Stimulated activated CD8-positive, alpha-beta memory T cell treated with anti-CD3 and anti-CD28 coated beads, Interleukin-15, amount 100 ng/mL, for 24 hours (primary cell): ENCODE results near the gene GMPS.
"Not testable (repeated sequence)": the region's sequence is repeated elsewhere in the genome, so short reads cannot be mapped to it uniquely, and the experiment has no call there.

ENCODE experiments used
- DNase-seq: peaks from one replicate; pipeline ENCODE4 v3.0.0-alpha.2; 2020; ENCODE audit warnings: low read depth

Gene GMPS

GRCh38 chr3:155872904-155873646 is 2.6 kb downstream of the GMPS start:
- DNase-seq: no peak

GRCh38 chr3:155876037-155876436 is 5.6 kb downstream of the GMPS start:
- no peak for DNase-seq

GRCh38 chr3:155876503-155876902 is 6.1 kb downstream of the GMPS start:
- no peak for DNase-seq

- DNase-seq: no peak
Observed at GRCh38 chr3:155880286-155880685, 9.8 kb downstream of the GMPS start.

- no peak for DNase-seq
Observed at GRCh38 chr3:155884292-155884691, 13.8 kb downstream of the GMPS start.

GRCh38 chr3:155885292-155885691 is 14.8 kb downstream of the GMPS start:
- DNase-seq: no peak

- DNase-seq: not testable (repeated sequence)
Observed at GRCh38 chr3:155886348-155886747, 15.9 kb downstream of the GMPS start.

GRCh38 chr3:155886915-155887314 is 16.5 kb downstream of the GMPS start:
- no peak for DNase-seq

GRCh38 chr3:155889212-155889611 is 18.8 kb downstream of the GMPS start:
- DNase-seq: no peak

- DNase-seq: no peak
Observed at GRCh38 chr3:155889952-155890351, 19.5 kb downstream of the GMPS start.

- no peak for DNase-seq
Observed at GRCh38 chr3:155890671-155891190, 20.3 kb downstream of the GMPS start.

GRCh38 chr3:155891321-155891720 is 20.9 kb downstream of the GMPS start:
- DNase-seq: no peak

- DNase-seq: no peak
Observed at GRCh38 chr3:155895379-155895900, 25.0 kb downstream of the GMPS start.

- no peak for DNase-seq
Observed at GRCh38 chr3:155906900-155907299, 36.5 kb downstream of the GMPS start.

- no peak for DNase-seq
Observed at GRCh38 chr3:155908086-155908485, 37.6 kb downstream of the GMPS start.

GRCh38 chr3:155908605-155909004 is 38.2 kb downstream of the GMPS start:
- DNase-seq: no peak

- no peak for DNase-seq
Observed at GRCh38 chr3:155912090-155912489, 41.6 kb downstream of the GMPS start.

- DNase-seq: no peak
Observed at GRCh38 chr3:155912579-155913190, 42.2 kb downstream of the GMPS start.

GRCh38 chr3:155917781-155918180 is 47.3 kb downstream of the GMPS start:
- no peak for DNase-seq

GRCh38 chr3:155919728-155920127 is 49.3 kb downstream of the GMPS start:
- DNase-seq: no peak

GRCh38 chr3:155921486-155921885 is 51.0 kb downstream of the GMPS start:
- DNase-seq: no peak

- no peak for DNase-seq
Observed at GRCh38 chr3:155934230-155934629, 63.8 kb downstream of the GMPS start.

- DNase-seq: no peak
Observed at GRCh38 chr3:155938409-155938808, 68.0 kb downstream of the GMPS start.
